ENCODE data around the gene PPM1L. TPM values are rescaled to one million over a fixed set of nuclear protein-coding genes. Genes with fewer than 3 reads are reported as not detected.
A peak's percentile ranks its signal among the peaks of the same experiment; 100 is the strongest.
"Not testable (repeated sequence)": the region's sequence is repeated elsewhere in the genome, so short reads cannot be mapped to it uniquely, and the experiment has no call there.

The PPM1L gene
- total and polyA plus RNA-seq, 8 donors = 5.1 to 12.7 (median 5.4) TPM

DNA sequence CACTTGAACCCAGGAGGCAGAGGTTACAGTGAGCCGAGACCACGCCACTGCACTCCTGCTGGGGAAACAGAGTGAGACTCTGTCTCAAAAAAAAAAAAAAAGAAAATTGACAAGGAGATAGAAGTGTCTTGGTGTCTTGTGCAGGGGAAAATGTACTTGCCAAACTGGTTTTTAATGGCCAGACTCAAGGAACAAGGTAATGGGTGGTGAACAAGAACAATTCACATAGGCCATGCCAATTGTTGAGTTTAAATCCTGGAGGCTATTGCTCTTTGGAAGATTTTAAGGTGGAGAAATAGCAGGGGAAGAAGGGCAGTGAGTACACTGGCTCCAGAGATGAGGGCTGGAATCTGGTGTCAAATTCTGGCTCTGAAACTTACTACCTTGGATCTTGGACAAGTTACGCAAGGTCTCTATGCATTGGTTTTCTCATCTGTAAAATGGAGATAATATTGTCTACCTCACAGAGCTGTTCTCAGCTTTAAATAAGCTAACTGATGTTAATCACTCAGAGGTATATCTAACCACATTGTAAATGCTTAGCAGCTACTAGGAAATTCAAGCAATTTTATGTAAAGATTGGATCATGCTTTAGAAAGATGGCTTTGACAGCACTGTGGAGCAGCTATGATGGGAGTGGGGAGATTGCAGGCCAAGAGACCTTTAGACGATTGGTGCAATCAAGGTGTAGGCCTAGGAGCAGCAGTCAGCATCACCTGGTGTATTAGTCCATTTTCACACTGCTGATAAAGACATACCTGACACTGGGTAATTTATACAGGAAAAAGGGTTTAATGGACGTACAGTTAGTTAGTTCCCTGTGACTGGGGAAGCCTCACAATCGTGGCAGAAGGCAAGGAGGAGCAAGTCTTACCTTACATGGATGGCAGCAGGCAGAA lies 270.8 kb downstream of the PPM1L start:
- no peak overlapping the region for H3K27ac ChIP-seq
- intact Hi-C loops (cut with DNase I) = no loop called here
- TF ChIP-seq, protein P1, sequence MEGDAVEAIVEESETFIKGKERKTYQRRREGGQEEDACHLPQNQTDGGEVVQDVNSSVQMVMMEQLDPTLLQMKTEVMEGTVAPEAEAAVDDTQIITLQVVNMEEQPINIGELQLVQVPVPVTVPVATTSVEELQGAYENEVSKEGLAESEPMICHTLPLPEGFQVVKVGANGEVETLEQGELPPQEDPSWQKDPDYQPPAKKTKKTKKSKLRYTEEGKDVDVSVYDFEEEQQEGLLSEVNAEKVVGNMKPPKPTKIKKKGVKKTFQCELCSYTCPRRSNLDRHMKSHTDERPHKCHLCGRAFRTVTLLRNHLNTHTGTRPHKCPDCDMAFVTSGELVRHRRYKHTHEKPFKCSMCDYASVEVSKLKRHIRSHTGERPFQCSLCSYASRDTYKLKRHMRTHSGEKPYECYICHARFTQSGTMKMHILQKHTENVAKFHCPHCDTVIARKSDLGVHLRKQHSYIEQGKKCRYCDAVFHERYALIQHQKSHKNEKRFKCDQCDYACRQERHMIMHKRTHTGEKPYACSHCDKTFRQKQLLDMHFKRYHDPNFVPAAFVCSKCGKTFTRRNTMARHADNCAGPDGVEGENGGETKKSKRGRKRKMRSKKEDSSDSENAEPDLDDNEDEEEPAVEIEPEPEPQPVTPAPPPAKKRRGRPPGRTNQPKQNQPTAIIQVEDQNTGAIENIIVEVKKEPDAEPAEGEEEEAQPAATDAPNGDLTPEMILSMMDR (IDR thresholded peaks at IDR 0.05) = no peak
- H3K4me3 ChIP-seq = no peak overlapping the region
- peaks cover 0 to 20% of the 10 kb centered on the region in 2 donors for H3K9me3 ChIP-seq
- DNase-seq (no peak), ATAC-seq (no peak)
- no peaks in the 10 kb centered on the region for H3K27me3 ChIP-seq
- H3K4me1 ChIP-seq = peaks cover 0 to 5% of the 10 kb centered on the region in 2 donors
- no peaks in the 10 kb centered on the region for H3K36me3 ChIP-seq

DNA sequence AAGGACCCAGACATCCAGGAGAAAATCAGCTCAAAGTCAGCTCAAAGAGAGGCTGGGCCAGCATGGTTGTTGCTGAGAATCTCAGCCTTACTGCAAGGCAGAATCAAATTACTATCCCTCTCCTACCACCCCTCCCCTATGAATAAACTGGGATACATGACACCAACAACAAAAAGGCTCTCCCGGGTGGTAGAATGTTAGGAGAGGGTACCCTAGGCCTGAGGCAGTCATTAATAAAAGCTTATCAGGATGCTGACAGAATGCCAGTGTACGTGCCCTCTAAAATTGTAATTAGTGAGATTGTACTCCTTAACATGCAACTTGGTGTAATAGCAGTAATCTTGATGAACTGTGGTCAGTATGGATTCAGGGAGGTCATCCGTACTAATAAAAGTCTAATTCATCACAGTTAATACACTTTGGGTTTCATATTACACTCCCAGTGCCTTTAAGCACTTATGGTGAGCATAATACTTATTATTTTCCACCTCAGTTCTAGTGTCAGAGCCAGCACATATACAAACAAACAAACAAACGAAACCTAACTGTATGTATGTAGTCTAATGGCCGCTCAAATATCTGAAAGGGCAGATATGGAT lies 272.6 kb downstream of the PPM1L start:
- no peaks in the 10 kb centered on the region for H3K36me3 ChIP-seq
- H3K27ac ChIP-seq = no peak overlapping the region
- peaks cover 0 to 5% of the 10 kb centered on the region in 2 donors for H3K4me1 ChIP-seq
- H3K9me3 ChIP-seq = peaks cover 0 to 6% of the 10 kb centered on the region in 2 donors
- H3K4me3 ChIP-seq = no peak overlapping the region
- TF ChIP-seq, protein P1 (IDR thresholded peaks at IDR 0.05) = no peak
- no peaks in the 10 kb centered on the region for H3K27me3 ChIP-seq
- ATAC-seq = no peak
- intact Hi-C loops (cut with DNase I) = no loop called here
- DNase-seq = no peak

- H3K27me3 ChIP-seq = no peaks in the 10 kb centered on the region
- H3K4me1 ChIP-seq = peaks cover 0 to 11% of the 10 kb centered on the region in 2 donors
- no peak overlapping the region for H3K27ac ChIP-seq
- TF ChIP-seq, protein P1 (IDR thresholded peaks at IDR 0.05) = no peak
- DNase-seq = no peak
- H3K9me3 ChIP-seq = peaks cover 0 to 4% of the 10 kb centered on the region in 2 donors
- no peaks in the 10 kb centered on the region for H3K36me3 ChIP-seq
- intact Hi-C loops (cut with DNase I) = no loop called here
- H3K4me3 ChIP-seq = no peak overlapping the region
- no peak for ATAC-seq
Measured at GRCh38 chr3:161031134-161031533, 275.1 kb downstream of the PPM1L start.

DNA sequence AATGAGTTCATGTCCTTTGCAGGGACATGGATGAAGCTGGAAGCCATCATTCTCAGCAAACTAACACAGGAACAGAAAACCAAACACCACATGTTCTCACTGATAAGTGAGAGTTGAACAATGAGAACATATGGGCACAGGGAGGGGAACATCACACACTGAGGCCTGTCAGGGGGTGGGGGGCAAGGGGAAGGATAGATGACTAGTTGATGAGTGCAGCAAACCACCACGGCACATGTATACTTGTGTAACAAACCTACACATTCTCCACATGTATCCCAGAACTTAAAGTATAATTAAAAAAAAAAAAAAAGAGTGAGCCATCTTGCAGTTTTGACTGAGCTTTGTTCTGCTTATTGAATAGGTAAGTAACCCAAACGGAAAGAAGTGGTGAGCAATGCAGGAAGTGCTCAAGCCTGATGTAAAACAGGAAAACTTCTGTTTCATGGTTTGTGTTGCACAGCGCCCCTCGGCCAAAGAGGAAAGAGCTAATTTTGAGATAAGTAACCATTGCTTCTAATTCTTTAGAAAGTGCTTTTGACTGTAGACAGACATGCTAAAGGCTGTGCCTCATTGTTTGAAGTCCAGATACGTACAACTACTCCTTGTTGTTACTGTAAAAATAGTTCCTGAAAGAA lies 279.0 kb downstream of the PPM1L start:
- H3K9me3 ChIP-seq; H3K4me3 ChIP-seq; H3K36me3 ChIP-seq; intact Hi-C loops (cut with DNase I); H3K27me3 ChIP-seq: not testable (repeated sequence)
- DNase-seq (peak in 1 of 4 donors; percentile 3), ATAC-seq (peak; percentile 59)
- peak overlapping the region; percentile 26 to 82 for H3K27ac ChIP-seq
- H3K4me1 ChIP-seq = peaks cover 0 to 18% of the 10 kb centered on the region in 2 donors

- peaks cover 0 to 18% of the 10 kb centered on the region in 2 donors for H3K4me1 ChIP-seq
- DNase-seq = peak in 1 of 4 donors; percentile 2
- TF ChIP-seq, protein P1 (IDR thresholded peaks at IDR 0.05) = no peak
- peaks cover 0 to 4% of the 10 kb centered on the region in 2 donors for H3K9me3 ChIP-seq
- peak overlapping the region; percentile 26 to 82 for H3K27ac ChIP-seq
- intact Hi-C loops (cut with DNase I) = no loop called here
- H3K27me3 ChIP-seq = no peaks in the 10 kb centered on the region
- H3K36me3 ChIP-seq = no peaks in the 10 kb centered on the region
- H3K4me3 ChIP-seq = no peak overlapping the region
- peak; percentile 77 for ATAC-seq
Measured at GRCh38 chr3:161035711-161036110, 279.7 kb downstream of the PPM1L start.

Data from left lung (tissue), 10 donors.